ENCODE measurements around the gene KCNMA1. TPM values are rescaled to one million over a fixed set of nuclear protein-coding genes. Genes with fewer than 3 reads are reported as not detected.

The KCNMA1 gene
- polyA plus RNA-seq, 1 donor from 2014 or later: 60.8 TPM

- peaks cover 1% of the 10 kb centered on the region for H3K36me3 ChIP-seq (ENCODE audit: insufficient read depth, low read length)
- H4K20me1 ChIP-seq (ENCODE audit: insufficient read depth): no peaks in the 10 kb centered on the region
- H3K4me3 ChIP-seq (ENCODE audit: low read length): no peak overlapping the region
- H3K27me3 ChIP-seq (ENCODE audit: insufficient read depth, low read depth, low read length): no peaks in the 10 kb centered on the region
- no peak for TF ChIP-seq POLR2AphosphoS5 (IDR thresholded peaks at IDR 0.05)
- TF ChIP-seq SMC3 (conservative IDR thresholded peaks at IDR 0.05; ENCODE audit: poor library complexity): no peak
- no peak for TF ChIP-seq CTCF (IDR thresholded peaks at IDR 0.05; ENCODE audit: poor library complexity, severe bottlenecking)
- TF ChIP-seq RAD21 (conservative IDR thresholded peaks at IDR 0.05): no peak
- no peak for TF ChIP-seq REST (IDR thresholded peaks at IDR 0.05; ENCODE audit: borderline replicate concordance)
- TF ChIP-seq EZH2 (IDR thresholded peaks at IDR 0.05; ENCODE audit: borderline replicate concordance, insufficient read depth, low read length, poor library complexity, severe bottlenecking): no peak
- H3K9me3 ChIP-seq (ENCODE audit: low read length): no peaks in the 10 kb centered on the region
- H3K4me2 ChIP-seq (ENCODE audit: low read length): no peak overlapping the region
- H2AFZ ChIP-seq (ENCODE audit: low read depth, low read length): no peak overlapping the region
- H3K79me2 ChIP-seq (replicated peaks; ENCODE audit: insufficient read depth, low read length): no peaks in the 10 kb centered on the region
- no peaks in the 10 kb centered on the region for H3F3A ChIP-seq (ENCODE audit: insufficient read depth, low read length, poor library complexity, severe bottlenecking)
- no peaks in the 10 kb centered on the region for H3K9me2 ChIP-seq (ENCODE audit: insufficient read depth, low read length)
- no peak overlapping the region for H3K9ac ChIP-seq (ENCODE audit: low read length)
- H3K27ac ChIP-seq (ENCODE audit: low read length): no peak overlapping the region
These were observed 744.7 kb downstream of the KCNMA1 start for GRCh38 chr10:76892766-76893479.

GRCh38 chr10:76887223-76888010 lies 750.2 kb downstream of the KCNMA1 start:
- no peaks in the 10 kb centered on the region for H3K79me2 ChIP-seq (replicated peaks; ENCODE audit: insufficient read depth, low read length)
- no peaks in the 10 kb centered on the region for H3K9me3 ChIP-seq (ENCODE audit: low read length)
- no peak overlapping the region for H3K9ac ChIP-seq (ENCODE audit: low read length)
- H3F3A ChIP-seq (ENCODE audit: insufficient read depth, low read length, poor library complexity, severe bottlenecking): no peaks in the 10 kb centered on the region
- H2AFZ ChIP-seq (ENCODE audit: low read depth, low read length): no peak overlapping the region
- no peak overlapping the region for H3K4me3 ChIP-seq (ENCODE audit: low read length)
- H3K27ac ChIP-seq (ENCODE audit: low read length): no peak overlapping the region
- no peaks in the 10 kb centered on the region for H3K9me2 ChIP-seq (ENCODE audit: insufficient read depth, low read length)
- H3K36me3 ChIP-seq (ENCODE audit: insufficient read depth, low read length): peaks cover 3% of the 10 kb centered on the region
- H4K20me1 ChIP-seq (ENCODE audit: insufficient read depth): no peaks in the 10 kb centered on the region
- no peaks in the 10 kb centered on the region for H3K27me3 ChIP-seq (ENCODE audit: insufficient read depth, low read depth, low read length)
- no peak overlapping the region for H3K4me2 ChIP-seq (ENCODE audit: low read length)
- TF ChIP-seq CTCF (IDR thresholded peaks at IDR 0.05; ENCODE audit: poor library complexity, severe bottlenecking): no peak
- no peak for TF ChIP-seq EP300 (conservative IDR thresholded peaks at IDR 0.05; ENCODE audit: poor library complexity, severe bottlenecking)
- TF ChIP-seq POLR2AphosphoS5 (IDR thresholded peaks at IDR 0.05): no peak
- no peak for TF ChIP-seq RAD21 (conservative IDR thresholded peaks at IDR 0.05)
- TF ChIP-seq TAF1 (IDR thresholded peaks at IDR 0.05; ENCODE audit: low read depth): no peak
- no peak for TF ChIP-seq MXI1 (conservative IDR thresholded peaks at IDR 0.05; ENCODE audit: poor library complexity, severe bottlenecking)
- no peak for TF ChIP-seq SMC3 (conservative IDR thresholded peaks at IDR 0.05; ENCODE audit: poor library complexity)
- no peak for TF ChIP-seq REST (IDR thresholded peaks at IDR 0.05; ENCODE audit: borderline replicate concordance)
- TF ChIP-seq EZH2 (IDR thresholded peaks at IDR 0.05; ENCODE audit: borderline replicate concordance, insufficient read depth, low read length, poor library complexity, severe bottlenecking): no peak

Data from neural cell (in vitro differentiated cells).